VCaP (cell line): ENCODE measurements around the gene SOX30.
"Not testable (repeated sequence)": the region's sequence is repeated elsewhere in the genome, so short reads cannot be mapped to it uniquely, and the experiment has no call there.

Source experiments
- H3K27ac ChIP-seq: fragments of 450-650 bp; 2 replicates; pipeline ENCODE4 v1.5.1; 2017
- CTCF ChIP-seq: fragments of 450-650 bp; conservative IDR thresholded peaks from 2 replicates; pipeline ENCODE4 v1.5.1; 2017; ENCODE audit warnings: mild to moderate bottlenecking, moderate library complexity

SOX30 gene

GRCh38 chr5:157681048-157681447, 28.8 kb upstream of the SOX30 start:
- no peak overlapping the region for H3K27ac ChIP-seq
- no peak for TF ChIP-seq CTCF

DNA sequence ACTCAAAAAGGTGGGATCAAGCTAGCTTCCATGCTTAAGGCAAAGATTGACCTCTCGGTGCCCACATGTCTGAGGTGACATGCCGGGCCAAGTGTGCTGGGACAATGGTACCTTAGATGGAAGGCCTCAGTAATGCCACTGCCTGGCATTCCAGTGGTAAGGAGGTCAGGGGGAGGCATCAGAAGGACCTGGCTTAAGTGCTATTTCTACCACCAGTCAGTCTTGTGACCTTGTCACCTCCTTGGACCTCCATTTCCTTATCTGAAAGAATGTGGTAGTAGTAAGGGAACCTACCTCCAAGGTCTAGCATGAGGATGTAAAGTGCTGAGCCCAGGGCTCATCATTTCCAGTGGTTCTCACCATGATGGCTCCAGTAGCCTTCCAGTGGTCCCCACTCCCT, 28.0 kb upstream of the SOX30 start:
- H3K27ac ChIP-seq, result no peak overlapping the region
- no peak for TF ChIP-seq CTCF

DNA sequence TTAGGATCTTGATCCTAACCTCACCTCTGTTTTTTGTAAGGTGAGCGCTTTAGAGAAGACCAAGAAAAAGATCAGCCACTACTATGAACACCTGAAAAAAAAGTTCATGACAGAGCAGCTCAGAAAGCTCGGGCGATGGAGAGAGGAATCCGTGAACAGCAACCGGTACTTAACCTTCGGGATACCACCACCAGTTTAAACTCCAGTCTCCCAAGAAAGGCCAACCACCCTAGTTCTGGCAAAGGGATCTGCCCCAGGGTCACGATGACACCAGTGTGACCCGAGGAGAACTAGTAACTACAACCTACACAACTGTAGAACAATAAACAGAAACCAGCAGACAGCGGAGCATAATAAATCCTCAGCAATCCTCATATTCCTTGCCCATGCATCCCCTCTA, 27.6 kb upstream of the SOX30 start:
- no peak overlapping the region for H3K27ac ChIP-seq
- no peak for TF ChIP-seq CTCF

- H3K27ac ChIP-seq, result no peak overlapping the region
- no peak for TF ChIP-seq CTCF
Measured at GRCh38 chr5:157677931-157678330, 25.7 kb upstream of the SOX30 start.

- H3K27ac ChIP-seq, result not testable (repeated sequence)
Measured at GRCh38 chr5:157674351-157674750, 22.1 kb upstream of the SOX30 start.

GRCh38 chr5:157672976-157673375, 20.7 kb upstream of the SOX30 start:
- TF ChIP-seq CTCF, result no peak
- H3K27ac ChIP-seq, result no peak overlapping the region

GRCh38 chr5:157671592-157672330, 19.5 kb upstream of the SOX30 start:
- no peak for TF ChIP-seq CTCF
- no peak overlapping the region for H3K27ac ChIP-seq
